ENCODE measurements around the gene GOLGA2. TPM values are rescaled to one million over a fixed set of nuclear protein-coding genes. Genes with fewer than 3 reads are reported as not detected.

GOLGA2 gene
- polyA plus RNA-seq, 1 of the 3 experiments (the other 2 are of a cell fraction) = 103 TPM

GRCh38 chr9:128324401-128324800, 48.6 kb upstream of the GOLGA2 start:
- TF ChIP-seq MAX (IDR thresholded peaks at IDR 0.05; ENCODE audit: low read depth) (no peak), RCOR1 (IDR thresholded peaks at IDR 0.05; ENCODE audit: low read length) (no peak), TEAD4 (IDR thresholded peaks at IDR 0.05; ENCODE audit: borderline replicate concordance, insufficient read depth) (no peak), TCF12 (IDR thresholded peaks at IDR 0.05) (no peak), MEF2A (IDR thresholded peaks at IDR 0.05; ENCODE audit: borderline replicate concordance, low read depth) (no peak), JUND (IDR thresholded peaks at IDR 0.05) (no peak), USF2 (IDR thresholded peaks at IDR 0.05; ENCODE audit: borderline replicate concordance, low read depth, low read length) (no peak), SMC3 (IDR thresholded peaks at IDR 0.05; ENCODE audit: low read depth, low read length) (no peak), RFX5 (IDR thresholded peaks at IDR 0.05; ENCODE audit: low read length) (no peak), YY1 (IDR thresholded peaks at IDR 0.05; ENCODE audit: low read depth) (no peak), NFIC (IDR thresholded peaks at IDR 0.05; ENCODE audit: borderline replicate concordance) (no peak), NRF1 (IDR thresholded peaks at IDR 0.05; ENCODE audit: low read depth, low read length) (no peak), MXI1 (IDR thresholded peaks at IDR 0.05; ENCODE audit: low read depth, low read length) (no peak)
- CTCF ChIA-PET = interaction anchor here (1.2 kb wide), 1 partner anchor 17 kb away, joined by 8 read pairs; no protein-coding TSS in a partner anchor
- no peaks in the 10 kb centered on the region for H3F3A ChIP-seq (replicated peaks; ENCODE audit: insufficient read depth)
- POLR2A ChIA-PET = interaction anchor here (0.8 kb wide), 1 partner anchor 9 kb away, joined by 3 read pairs; no protein-coding TSS in a partner anchor
- 100% methylated on average over 1 of the region's 1 CpG for whole genome bisulfite sequencing (ENCODE audit: low lambda C conversion rate)
- H3K9me2 ChIP-seq = no peaks in the 10 kb centered on the region
- H3K36me3 ChIP-seq (replicated peaks in 1 of 2; ENCODE audit: control insufficient read depth in 1 of 2, insufficient read depth in 2 of 2, low read length in 1 of 2) = peaks cover 17 to 20% of the 10 kb centered on the region in 2 experiments
- H3K4me1 ChIP-seq (ENCODE audit: control insufficient read depth in 1 of 2, insufficient read depth in 2 of 2, low read depth in 1 of 2, low read length in 1 of 2) = peaks cover 11% of the 10 kb centered on the region in 2 experiments; a peak in 3 of 4 replicates
- no peaks in the 10 kb centered on the region for H3K9me3 ChIP-seq
- peak overlapping the region; percentile 99; the same call in 1 of the 2 replicates for H3K4me2 ChIP-seq
- H3K79me2 ChIP-seq (ENCODE audit: insufficient read depth) = peaks cover 54% of the 10 kb centered on the region
- H2AFZ ChIP-seq (ENCODE audit: low read depth) = no peak overlapping the region
- H4K20me1 ChIP-seq (ENCODE audit: insufficient read depth) = 0 out of 2 replicates have a peak, but pooled peaks cover 4% of the 10 kb centered on the region
- no peak overlapping the region for H3K27ac ChIP-seq (ENCODE audit: low read depth in 2 of 2, low read length in 1 of 2)
- no peak for DNase-seq
- peak overlapping the region in 1 of 2 experiments; percentile 96; a peak in 1 of 4 replicates for H3K4me3 ChIP-seq (ENCODE audit: low read depth in 2 of 2, low read length in 1 of 2)
- no peaks in the 10 kb centered on the region for H3K27me3 ChIP-seq (ENCODE audit: insufficient read depth)
- peak overlapping the region; percentile 75; the same call in 1 of the 2 replicates for H3K9ac ChIP-seq

- Histone ChIP-seq H4K20me1 (ENCODE audit: insufficient read depth) (0 out of 2 replicates have a peak, but pooled peaks cover 4% of the 10 kb centered on the region), H3K4me3 (ENCODE audit: low read depth in 2 of 2, low read length in 1 of 2) (peak overlapping the region; percentile 75 to 96), H3K4me1 (ENCODE audit: control insufficient read depth in 1 of 2, insufficient read depth in 2 of 2, low read depth in 1 of 2, low read length in 1 of 2) (peaks cover 11% of the 10 kb centered on the region in 2 experiments; a peak in 3 of 4 replicates), H3K9ac (peak overlapping the region; percentile 75), H2AFZ (ENCODE audit: low read depth) (no peak overlapping the region), H3K9me3 (no peaks in the 10 kb centered on the region), H3K79me2 (ENCODE audit: insufficient read depth) (peaks cover 54% of the 10 kb centered on the region), H3K27me3 (ENCODE audit: insufficient read depth) (no peaks in the 10 kb centered on the region), H3K4me2 (peak overlapping the region; percentile 99), H3K27ac (ENCODE audit: low read depth in 2 of 2, low read length in 1 of 2) (peak overlapping the region in 1 of 2 experiments; percentile 87; a peak in 1 of 4 replicates), H3F3A (replicated peaks; ENCODE audit: insufficient read depth) (no peaks in the 10 kb centered on the region), H3K9me2 (no peaks in the 10 kb centered on the region), H3K36me3 (replicated peaks in 1 of 2; ENCODE audit: control insufficient read depth in 1 of 2, insufficient read depth in 2 of 2, low read length in 1 of 2) (peaks cover 17 to 20% of the 10 kb centered on the region in 2 experiments)
- WGBS (ENCODE audit: low lambda C conversion rate) = 89% methylated on average over 12 of the region's 12 CpGs
- ChIA-PET CTCF (interaction anchor here (1.5 kb wide), 1 partner anchor 18 kb away, joined by 5 read pairs; no protein-coding TSS in a partner anchor), POLR2A (no interaction called here)
- no peak for DNase-seq
- no peak for TF ChIP-seq JUND (IDR thresholded peaks at IDR 0.05)
- TF ChIP-seq EP300 (IDR thresholded peaks at IDR 0.05; ENCODE audit: borderline replicate concordance in 1 of 2, low read depth in 1 of 2, low read length in 1 of 2) = no peak
- TF ChIP-seq PBX3 (IDR thresholded peaks at IDR 0.05) = no peak
- no peak for TF ChIP-seq EZH2phosphoT487 (IDR thresholded peaks at IDR 0.05; ENCODE audit: borderline replicate concordance, low read depth)
- no peak for TF ChIP-seq CTCF (IDR thresholded peaks at IDR 0.05)
- no peak for TF ChIP-seq RCOR1 (IDR thresholded peaks at IDR 0.05; ENCODE audit: low read length)
- no peak for TF ChIP-seq GATA2 (CRISPR knock-in tag; IDR thresholded peaks at IDR 0.05)
- TF ChIP-seq RFX5 (IDR thresholded peaks at IDR 0.05; ENCODE audit: low read length) = no peak
- TF ChIP-seq USF1 (IDR thresholded peaks at IDR 0.05; ENCODE audit: borderline replicate concordance, low read depth) = no peak
- TF ChIP-seq IRF3 (IDR thresholded peaks at IDR 0.05; ENCODE audit: low read depth, low read length) = no peak
These were observed 48.0 kb upstream of the GOLGA2 start for GRCh38 chr9:128323791-128324190.
